CD14-positive monocyte (primary cell): ENCODE data around the gene MYRFL. TPM values are rescaled to one million over a fixed set of nuclear protein-coding genes. Genes with fewer than 3 reads are reported as not detected.

Source experiments
- DNase-seq, 3 donors: peaks; one replicate each; pipeline ENCODE4 v3.0.0-alpha.2; 2011 to 2022
- H2AFZ ChIP-seq: 2 replicates; pipeline ENCODE4 v1.6.0; 2012; ENCODE audit warnings: mild to moderate bottlenecking, low read depth, low read length, inconsistent platforms; ENCODE audit not compliant: insufficient read depth, poor library complexity, severe bottlenecking
- H3K27ac ChIP-seq, 2 donors: 1 replicate in 1 of 2; 2 replicates in 1 of 2; pipeline ENCODE4 v1.5.1; 2012 to 2013; ENCODE audit warnings: low read length in 2 of 2, control low read depth in 1 of 2, inconsistent platforms in 1 of 2, low read depth in 1 of 2, mild to moderate bottlenecking in 1 of 2
- H3K27me3 ChIP-seq, 2 donors: one replicate each; pipeline versions ENCODE4 v1.6.0 to v1.6.1; 2011 to 2013; ENCODE audit warnings: low read length in 2 of 2; ENCODE audit not compliant: control insufficient read depth in 2 of 2, insufficient read depth in 2 of 2
- H3K36me3 ChIP-seq, 2 donors: replicated peaks in 1 of 2; 1 replicate in 1 of 2; 2 replicates in 1 of 2; pipeline versions ENCODE4 v1.5.1 to v1.6.1; 2012 to 2013; ENCODE audit warnings: low read length in 2 of 2, control low read depth in 1 of 2, inconsistent platforms in 1 of 2, mild to moderate bottlenecking in 1 of 2; ENCODE audit not compliant: insufficient read depth in 2 of 2, control insufficient read depth in 1 of 2
- H3K4me1 ChIP-seq, 2 donors: 1 replicate in 1 of 2; 2 replicates in 1 of 2; pipeline versions ENCODE4 v1.5.1 to v1.6.1; 2012 to 2013; ENCODE audit warnings: low read length in 2 of 2, control low read depth in 1 of 2, inconsistent platforms in 1 of 2, mild to moderate bottlenecking in 1 of 2, moderate library complexity in 1 of 2; ENCODE audit not compliant: insufficient read depth in 2 of 2, control insufficient read depth in 1 of 2
- H3K4me2 ChIP-seq: replicated peaks from 2 replicates; pipeline ENCODE3; 2012; ENCODE audit warnings: low read length, moderate library complexity, mild to moderate bottlenecking; ENCODE audit not compliant: poor library complexity, severe bottlenecking; ENCODE audit errors: extremely low read depth
- H3K4me3 ChIP-seq, 3 experiments: fragments of 200-600 bp in 1 of 3; sonication (generic) in 1 of 3; replicated peaks in 1 of 3; 1 replicate in 2 of 3; 2 replicates in 1 of 3; pipeline ENCODE4 v1.5.1; 2011 to 2013; ENCODE audit warnings: low read length in 3 of 3, mild to moderate bottlenecking in 3 of 3, control low read depth in 2 of 3, low read depth in 2 of 3, inconsistent platforms in 1 of 3, moderate library complexity in 1 of 3
- H3K79me2 ChIP-seq: 2 replicates; pipeline ENCODE4 v1.6.0; 2012; ENCODE audit warnings: mild to moderate bottlenecking, control low read depth, inconsistent platforms, low read length, moderate library complexity; ENCODE audit not compliant: insufficient read depth
- H3K9ac ChIP-seq: 2 replicates; pipeline ENCODE4 v1.6.0; 2017; ENCODE audit warnings: low read length, mild to moderate bottlenecking; ENCODE audit not compliant: insufficient read depth, poor library complexity, severe bottlenecking
- H3K9me3 ChIP-seq, 2 donors: replicated peaks in 1 of 2; 1 replicate in 1 of 2; 2 replicates in 1 of 2; pipeline versions ENCODE4 v1.5.1 to v1.6.1; 2012 to 2013; ENCODE audit warnings: low read length in 2 of 2, control low read depth in 1 of 2; ENCODE audit not compliant: control insufficient read depth in 1 of 2, insufficient read depth in 1 of 2
- H4K20me1 ChIP-seq: 2 replicates; pipeline ENCODE4 v1.6.0; 2012; ENCODE audit warnings: mild to moderate bottlenecking, low read length, control low read depth, moderate library complexity; ENCODE audit not compliant: insufficient read depth
- H3K27ac Mint-ChIP-seq, 7 donors: one replicate each; pipeline ENCODE4 v1.8.0; 2020; ENCODE audit warnings: mild to moderate bottlenecking in 7 of 7, mixed read lengths in 7 of 7, moderate library complexity in 6 of 7, inconsistent platforms in 2 of 7
- H3K27me3 Mint-ChIP-seq, 3 donors: one replicate each; pipeline ENCODE4 v1.8.0; 2021 to 2022; ENCODE audit warnings: low read depth in 3 of 3, mild to moderate bottlenecking in 3 of 3, mixed read lengths in 3 of 3, moderate library complexity in 3 of 3, inconsistent platforms in 1 of 3
- H3K36me3 Mint-ChIP-seq, 2 donors: one replicate each; pipeline ENCODE4 v1.8.0; 2020; ENCODE audit warnings: mixed read lengths in 2 of 2, inconsistent platforms in 1 of 2, mild to moderate bottlenecking in 1 of 2
- H3K4me1 Mint-ChIP-seq: one replicate; pipeline ENCODE4 v1.8.0; 2020; ENCODE audit warnings: mild to moderate bottlenecking, mixed read lengths
- H3K4me3 Mint-ChIP-seq, 2 donors: one replicate each; pipeline ENCODE4 v1.8.0; 2020; ENCODE audit warnings: mild to moderate bottlenecking in 2 of 2, mixed read lengths in 2 of 2, moderate library complexity in 1 of 2
- H3K9me3 Mint-ChIP-seq, 7 donors: one replicate each; pipeline ENCODE4 v1.8.0; 2020 to 2022; ENCODE audit warnings: mixed read lengths in 7 of 7, mild to moderate bottlenecking in 6 of 7, moderate library complexity in 6 of 7, inconsistent platforms in 2 of 7
- WGBS: methylation state at CpG from one replicate; pipeline ENCODE4 v1.1.5; 2013; ENCODE audit warnings: missing lambda C conversion rate; ENCODE audit not compliant: insufficient coverage; 5-methylcytosine and 5-hydroxymethylcytosine counted together
- intact Hi-C, 2 donors: fragments of 100-400 bp; cut with micrococcal nuclease; formaldehyde crosslinking; loops; one replicate each; pipeline versions ENCODE4 v1.15.0 to v1.15.1; 2023
- polyA plus RNA-seq, 3 donors: library from polyadenylated mRNA; depleted of rRNA in 1 of 3; unstranded in 2 of 3; stranded (reverse) in 1 of 3; fragments of 300-500 nt in 2 of 3; fragments of >200 nt in 1 of 3; fragmentation: Illumina TruSeq in 2 of 3; gene quantifications; 1 replicate in 2 of 3; 2 replicates in 1 of 3; pipeline ENCODE4 v1.2.3, GENCODE V29; 2012 to 2021
- TF ChIP-seq, protein P1 (sequence below): fragments of 200-600 bp; IDR thresholded peaks from one replicate; pipeline ENCODE4 v1.8.0; 2022; ENCODE audit warnings: antibody characterized with exemption, mild to moderate bottlenecking

MYRFL gene
- polyA plus RNA-seq, 3 donors: not detected

DNA sequence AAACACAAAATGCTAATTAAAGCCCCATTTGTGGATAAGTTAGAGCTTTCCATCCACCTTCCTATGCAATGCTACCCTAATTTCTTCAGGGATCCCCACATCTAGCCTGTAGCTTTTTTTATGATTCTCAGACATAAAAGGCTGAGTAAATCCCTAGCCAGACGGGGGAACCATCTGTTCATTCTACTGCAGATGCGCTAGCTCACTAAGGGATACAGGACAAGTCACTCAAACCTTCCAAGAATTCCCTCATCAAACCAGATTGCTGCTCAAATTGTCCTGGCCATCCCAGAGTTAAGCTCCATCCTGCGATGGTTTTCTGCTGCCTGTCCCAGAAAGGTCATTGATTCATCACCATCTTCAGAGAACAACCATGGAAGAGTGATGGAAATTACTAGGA lies 56.7 kb downstream of the MYRFL start:
- H3K4me3 Mint-ChIP-seq: no peak overlapping the region
- Histone ChIP-seq H3K36me3 (no peaks in the 10 kb centered on the region), H3K27me3 (no peaks in the 10 kb centered on the region), H4K20me1 (no peaks in the 10 kb centered on the region), H3K9me3 (no peaks in the 10 kb centered on the region), H3K4me2 (no peak overlapping the region), H2AFZ (no peak overlapping the region), H3K79me2 (no peaks in the 10 kb centered on the region), H3K27ac (no peak overlapping the region), H3K4me3 (no peak overlapping the region), H3K9ac (no peak overlapping the region), H3K4me1 (peaks cover 25 to 27% of the 10 kb centered on the region in 2 donors)
- TF ChIP-seq, protein P1, sequence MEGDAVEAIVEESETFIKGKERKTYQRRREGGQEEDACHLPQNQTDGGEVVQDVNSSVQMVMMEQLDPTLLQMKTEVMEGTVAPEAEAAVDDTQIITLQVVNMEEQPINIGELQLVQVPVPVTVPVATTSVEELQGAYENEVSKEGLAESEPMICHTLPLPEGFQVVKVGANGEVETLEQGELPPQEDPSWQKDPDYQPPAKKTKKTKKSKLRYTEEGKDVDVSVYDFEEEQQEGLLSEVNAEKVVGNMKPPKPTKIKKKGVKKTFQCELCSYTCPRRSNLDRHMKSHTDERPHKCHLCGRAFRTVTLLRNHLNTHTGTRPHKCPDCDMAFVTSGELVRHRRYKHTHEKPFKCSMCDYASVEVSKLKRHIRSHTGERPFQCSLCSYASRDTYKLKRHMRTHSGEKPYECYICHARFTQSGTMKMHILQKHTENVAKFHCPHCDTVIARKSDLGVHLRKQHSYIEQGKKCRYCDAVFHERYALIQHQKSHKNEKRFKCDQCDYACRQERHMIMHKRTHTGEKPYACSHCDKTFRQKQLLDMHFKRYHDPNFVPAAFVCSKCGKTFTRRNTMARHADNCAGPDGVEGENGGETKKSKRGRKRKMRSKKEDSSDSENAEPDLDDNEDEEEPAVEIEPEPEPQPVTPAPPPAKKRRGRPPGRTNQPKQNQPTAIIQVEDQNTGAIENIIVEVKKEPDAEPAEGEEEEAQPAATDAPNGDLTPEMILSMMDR: no peak
- H3K9me3 Mint-ChIP-seq: no peaks in the 10 kb centered on the region
- intact Hi-C loops: loop anchor here in 1 of 2 donors (5.0 kb wide), 1 partner anchor 841 kb away; no protein-coding TSS in a partner anchor
- DNase-seq: no peak
- no peak overlapping the region for H3K27ac Mint-ChIP-seq
- 100% methylated on average over 2 of the region's 3 CpGs for WGBS
- H3K36me3 Mint-ChIP-seq: no peaks in the 10 kb centered on the region
- peaks cover 4 to 10% (median 9%) of the 10 kb centered on the region in 3 donors for H3K27me3 Mint-ChIP-seq
- H3K4me1 Mint-ChIP-seq: peaks cover 27% of the 10 kb centered on the region

DNA sequence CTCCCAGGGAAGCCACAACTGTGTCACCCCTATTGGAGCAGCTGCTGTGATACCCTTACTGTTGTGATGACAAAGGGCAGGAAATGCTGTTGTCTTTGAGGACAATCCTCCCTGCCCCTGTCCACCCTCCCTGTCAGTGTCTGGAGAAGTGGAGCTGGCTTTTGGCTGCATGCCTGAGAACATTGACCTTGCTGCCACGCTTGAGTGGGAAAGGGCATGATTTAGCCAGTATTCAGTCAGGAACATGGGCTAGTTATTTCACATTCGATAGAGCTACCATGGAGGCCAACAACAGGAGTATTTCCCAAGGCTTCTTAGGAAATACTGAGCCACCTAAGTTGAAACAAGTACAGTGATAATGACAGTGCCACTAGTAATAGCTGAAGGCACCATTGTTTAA lies 59.4 kb downstream of the MYRFL start:
- peaks cover 20 to 21% of the 10 kb centered on the region in 2 donors for H3K4me1 ChIP-seq
- Mint-ChIP-seq H3K4me3 (no peak overlapping the region), H3K36me3 (no peaks in the 10 kb centered on the region), H3K4me1 (peaks cover 22% of the 10 kb centered on the region), H3K27me3 (peaks cover 0 to 2% (median 0%) of the 10 kb centered on the region in 3 donors), H3K27ac (no peak overlapping the region), H3K9me3 (no peaks in the 10 kb centered on the region)
- no peaks in the 10 kb centered on the region for H3K36me3 ChIP-seq
- no peaks in the 10 kb centered on the region for H3K27me3 ChIP-seq
- no peak overlapping the region for H3K4me3 ChIP-seq
- no peak overlapping the region for H2AFZ ChIP-seq
- H3K27ac ChIP-seq: no peak overlapping the region
- H3K9ac ChIP-seq: no peak overlapping the region
- DNase-seq: no peak
- no peaks in the 10 kb centered on the region for H4K20me1 ChIP-seq
- WGBS: 94% methylated on average over 2 of the region's 2 CpGs
- no peaks in the 10 kb centered on the region for H3K9me3 ChIP-seq
- no peaks in the 10 kb centered on the region for H3K79me2 ChIP-seq
- intact Hi-C loops: loop anchor here in 1 of 2 donors (5.0 kb wide), 1 partner anchor 838 kb away; no protein-coding TSS in a partner anchor
- TF ChIP-seq, protein P1: no peak
- H3K4me2 ChIP-seq: no peak overlapping the region
